Transverse colon (tissue), 4 donors: ENCODE data around the gene FHOD1. TPM values are rescaled to one million over a fixed set of nuclear protein-coding genes. Genes with fewer than 3 reads are reported as not detected.

Experiments used
- DNase-seq: peaks from one replicate; pipeline ENCODE4 v3.0.0-alpha.2; 2019
- H3K27ac ChIP-seq, 4 donors: fragments of 200-600 bp; sonication (generic); 2 replicates each; pipeline ENCODE4 v1.5.1; 2016 to 2018; ENCODE audit warnings: inconsistent platforms in 4 of 4
- H3K27me3 ChIP-seq: fragments of 200-600 bp; sonication (generic); 2 replicates; pipeline ENCODE4 v1.5.1; 2017; ENCODE audit warnings: inconsistent platforms
- H3K36me3 ChIP-seq, 4 donors: fragments of 200-600 bp; sonication (generic); 2 replicates each; pipeline ENCODE4 v1.5.1; 2017 to 2019; ENCODE audit warnings: inconsistent platforms in 4 of 4
- H3K4me1 ChIP-seq, 4 donors: fragments of 200-600 bp; sonication (generic); 2 replicates each; pipeline ENCODE4 v1.5.1; 2017 to 2020; ENCODE audit warnings: inconsistent platforms in 4 of 4
- H3K4me3 ChIP-seq, 4 donors: fragments of 200-600 bp; sonication (generic); 1 replicate in 1 of 4; 2 replicates in 3 of 4; pipeline versions ENCODE4 v1.5.1 to v1.6.1; 2017 to 2019; ENCODE audit warnings: inconsistent platforms in 4 of 4
- H3K9me3 ChIP-seq, 2 donors: fragments of 200-600 bp; sonication (generic); 2 replicates each; pipeline ENCODE4 v1.5.1; 2017 to 2019; ENCODE audit warnings: inconsistent platforms in 2 of 2
- EP300 ChIP-seq: sonication (generic); formaldehyde crosslinking; IDR thresholded peaks from one replicate; pipeline ENCODE4 v1.6.1; 2017; ENCODE audit warnings: antibody characterized with exemption, low read depth
- POLR2A ChIP-seq: fragments of 450-650 bp; IDR thresholded peaks from one replicate; pipeline ENCODE4 v1.6.1; 2016; ENCODE audit warnings: antibody characterized with exemption, mild to moderate bottlenecking, moderate library complexity
- POLR2AphosphoS5 ChIP-seq, 3 donors: sonication (generic); formaldehyde crosslinking; IDR thresholded peaks; one replicate each; pipeline ENCODE4 v1.6.1; 2016; ENCODE audit warnings: antibody characterized with exemption in 3 of 3
- WGBS, 2 donors: methylation state at CpG; one replicate each; pipeline ENCODE4 v1.1.5; 2018; ENCODE audit warnings: low coverage in 1 of 2; 5-methylcytosine and 5-hydroxymethylcytosine counted together
- in situ Hi-C, 4 donors: fragments of 200-750 bp; cut with MboI; loops; one replicate each; pipeline versions ENCODE4 v1.15.0 to v1.15.1; 2017; ENCODE audit warnings: low sequenced_read_pairs in 3 of 4, low pct_ligation_motif_present in 1 of 4, low pct_unique_long_range_greater_than_20kb in 1 of 4
- intact Hi-C: fragments of 100-400 bp; cut with DNase I; formaldehyde crosslinking; loops from one replicate; pipeline ENCODE4 v1.15.1; 2023; ENCODE audit warnings: low total_unique reads
- total RNA-seq, 4 donors: library from RNA; depleted of rRNA; stranded (reverse); fragments of >200 nt; gene quantifications; one replicate each; pipeline ENCODE4 v1.1.0, GENCODE V29; 2016
- TF ChIP-seq, protein P1 (sequence below), 5 experiments: fragments of 200-600 bp in 3 of 5; fragments of 450-650 bp in 2 of 5; sonication (generic) in 3 of 5; IDR thresholded peaks; 1 replicate in 2 of 5; 2 replicates in 3 of 5; pipeline ENCODE4 v1.5.1; 2016 to 2017; ENCODE audit warnings: antibody characterized with exemption in 5 of 5, inconsistent platforms in 3 of 5, mild to moderate bottlenecking in 2 of 5, moderate library complexity in 1 of 5

Gene FHOD1
- total RNA-seq, 4 donors from 2014 or later: 25.1 to 177 (median 33.6) TPM

DNA sequence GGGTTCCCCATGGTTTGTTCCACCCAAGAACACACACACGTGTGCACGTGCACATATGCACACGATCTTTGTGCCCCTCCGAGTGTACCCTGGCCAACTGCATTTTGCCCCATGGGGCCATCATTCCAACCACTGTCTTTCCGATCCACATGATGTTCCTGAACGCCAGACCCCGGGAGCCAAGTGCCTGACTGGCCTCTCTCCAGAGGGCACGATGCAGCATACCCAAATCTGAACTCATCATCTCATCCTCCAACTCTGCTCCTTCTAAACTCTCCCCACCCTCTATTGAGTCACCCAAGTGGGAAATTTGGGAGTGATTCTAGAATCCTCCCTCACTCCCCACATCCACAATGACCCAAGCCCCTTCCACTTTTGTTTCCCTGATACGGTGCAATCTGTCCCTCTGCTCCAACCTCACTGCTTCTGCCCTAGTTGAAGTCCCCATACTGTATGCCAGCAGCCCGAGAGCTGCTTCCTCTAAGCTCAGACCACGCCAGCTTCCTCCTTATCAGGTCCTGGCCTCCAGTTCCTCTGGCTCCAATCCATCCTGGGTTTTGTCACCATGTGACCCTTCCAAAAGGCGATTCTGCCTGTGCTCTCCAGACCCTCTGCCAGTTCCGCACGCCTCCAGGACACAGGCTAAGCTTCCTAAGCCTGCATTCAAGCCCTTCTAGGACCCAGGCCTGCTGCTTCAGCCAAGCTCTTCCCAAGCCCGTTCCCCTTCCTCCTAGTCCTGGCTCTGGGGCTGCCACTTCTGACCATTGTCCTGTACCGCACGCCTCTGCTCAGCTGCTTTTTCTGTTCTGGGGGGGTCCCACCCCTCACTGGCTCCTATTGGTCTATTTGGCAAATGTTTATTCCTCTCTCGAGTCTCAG, 30.4 kb downstream of the FHOD1 start:
- TF ChIP-seq EP300: no peak
- no peak for TF ChIP-seq POLR2AphosphoS5 (IDR thresholded peaks at IDR 0.05)
- TF ChIP-seq, protein P1, sequence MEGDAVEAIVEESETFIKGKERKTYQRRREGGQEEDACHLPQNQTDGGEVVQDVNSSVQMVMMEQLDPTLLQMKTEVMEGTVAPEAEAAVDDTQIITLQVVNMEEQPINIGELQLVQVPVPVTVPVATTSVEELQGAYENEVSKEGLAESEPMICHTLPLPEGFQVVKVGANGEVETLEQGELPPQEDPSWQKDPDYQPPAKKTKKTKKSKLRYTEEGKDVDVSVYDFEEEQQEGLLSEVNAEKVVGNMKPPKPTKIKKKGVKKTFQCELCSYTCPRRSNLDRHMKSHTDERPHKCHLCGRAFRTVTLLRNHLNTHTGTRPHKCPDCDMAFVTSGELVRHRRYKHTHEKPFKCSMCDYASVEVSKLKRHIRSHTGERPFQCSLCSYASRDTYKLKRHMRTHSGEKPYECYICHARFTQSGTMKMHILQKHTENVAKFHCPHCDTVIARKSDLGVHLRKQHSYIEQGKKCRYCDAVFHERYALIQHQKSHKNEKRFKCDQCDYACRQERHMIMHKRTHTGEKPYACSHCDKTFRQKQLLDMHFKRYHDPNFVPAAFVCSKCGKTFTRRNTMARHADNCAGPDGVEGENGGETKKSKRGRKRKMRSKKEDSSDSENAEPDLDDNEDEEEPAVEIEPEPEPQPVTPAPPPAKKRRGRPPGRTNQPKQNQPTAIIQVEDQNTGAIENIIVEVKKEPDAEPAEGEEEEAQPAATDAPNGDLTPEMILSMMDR (IDR thresholded peaks at IDR 0.05): no peak
- TF ChIP-seq POLR2A: no peak
- H3K9me3 ChIP-seq: no peaks in the 10 kb centered on the region
- no peak for DNase-seq
- no peak overlapping the region for H3K4me3 ChIP-seq
- 59 to 72% methylated on average over 9 to 18 of the region's 18 CpGs for WGBS, 2 donors
- intact Hi-C loops (no loop called here), in situ Hi-C loops (no loop called here)
- H3K27ac ChIP-seq: peak overlapping the region in 2 of 4 donors; percentile 33 to 34
- H3K36me3 ChIP-seq: no peaks in the 10 kb centered on the region
- no peaks in the 10 kb centered on the region for H3K4me1 ChIP-seq
- no peaks in the 10 kb centered on the region for H3K27me3 ChIP-seq

DNA sequence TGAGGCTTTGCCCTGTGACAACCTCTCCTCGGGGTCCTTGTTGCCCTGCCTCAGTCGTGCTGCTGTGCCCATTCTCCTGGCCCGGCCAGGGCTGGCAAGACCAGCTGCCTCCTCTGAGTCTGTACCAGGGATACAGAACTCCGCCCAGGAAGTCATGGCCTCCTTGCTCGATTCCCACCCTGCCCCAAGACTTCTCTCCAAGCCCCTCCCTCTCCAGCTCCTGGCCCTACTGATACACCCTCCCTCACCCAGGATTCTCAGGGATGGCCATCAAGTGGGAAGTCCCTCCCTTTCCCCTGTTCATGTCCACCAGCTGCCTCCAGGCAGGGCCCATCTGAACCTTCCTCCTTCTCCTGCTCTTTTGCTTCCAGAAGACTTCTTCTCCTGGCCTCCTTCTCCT, 31.6 kb downstream of the FHOD1 start:
- H3K27me3 ChIP-seq: no peaks in the 10 kb centered on the region
- TF ChIP-seq, protein P1 (IDR thresholded peaks at IDR 0.05): no peak
- TF ChIP-seq EP300 (no peak), POLR2AphosphoS5 (IDR thresholded peaks at IDR 0.05) (no peak), POLR2A (no peak)
- in situ Hi-C loops: no loop called here
- H3K36me3 ChIP-seq: no peaks in the 10 kb centered on the region
- no peak overlapping the region for H3K27ac ChIP-seq
- H3K4me3 ChIP-seq: no peak overlapping the region
- no peaks in the 10 kb centered on the region for H3K4me1 ChIP-seq
- WGBS, 2 donors: 72% methylated on average over 5 of the region's 5 CpGs; no CpG with 5 or more reads in 1 of the 2 donors
- no peaks in the 10 kb centered on the region for H3K9me3 ChIP-seq
- intact Hi-C loops: no loop called here
- no peak for DNase-seq

DNA sequence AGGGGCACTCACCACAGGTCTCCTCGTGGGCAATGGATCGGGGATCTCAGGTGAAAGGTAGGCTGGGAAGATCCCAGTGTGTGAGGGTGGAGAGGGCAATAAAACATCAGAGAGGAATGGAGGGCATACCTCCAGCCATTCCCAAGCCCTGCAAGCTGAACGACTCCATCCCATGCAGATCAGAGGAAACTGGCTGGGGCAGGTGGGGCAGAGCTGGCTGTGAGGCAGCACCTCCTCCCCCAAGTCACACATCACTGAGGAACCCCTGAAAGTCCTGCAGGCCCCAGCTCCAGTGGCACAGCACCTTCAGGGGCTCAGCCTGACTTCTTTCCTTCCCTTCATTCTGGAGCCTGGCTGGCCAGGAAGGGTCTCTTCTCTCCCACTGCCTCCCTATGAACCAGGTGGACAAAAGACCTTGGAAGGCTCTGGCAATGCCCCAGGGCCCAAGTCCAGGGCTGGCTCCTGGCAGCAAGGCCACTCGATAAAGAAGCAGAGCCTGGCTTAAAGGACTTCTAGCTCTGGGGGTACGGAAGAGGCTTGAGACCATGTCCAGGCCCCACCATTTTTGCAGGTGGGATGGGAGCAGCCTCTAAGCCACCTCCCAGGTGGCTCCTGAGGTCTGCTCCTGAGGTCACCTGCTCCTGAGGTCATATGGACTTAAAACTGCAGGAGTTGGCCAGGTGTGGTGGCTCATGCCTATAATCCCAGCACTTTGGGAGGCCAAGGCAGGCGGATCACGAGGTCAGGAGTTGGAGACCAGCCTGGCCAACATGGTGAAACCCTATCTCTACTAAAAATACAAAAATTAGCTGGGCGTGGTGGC, 33.9 kb downstream of the FHOD1 start:
- WGBS, 2 donors: 80% methylated on average over 8 of the region's 8 CpGs; no CpG with 5 or more reads in 1 of the 2 donors
- H3K36me3 ChIP-seq: no peaks in the 10 kb centered on the region
- no peaks in the 10 kb centered on the region for H3K27me3 ChIP-seq
- no peak for TF ChIP-seq POLR2A
- no peak for TF ChIP-seq POLR2AphosphoS5 (IDR thresholded peaks at IDR 0.05)
- TF ChIP-seq, protein P1 (IDR thresholded peaks at IDR 0.05): no peak
- no peak for TF ChIP-seq EP300
- no peak overlapping the region for H3K27ac ChIP-seq
- H3K9me3 ChIP-seq: no peaks in the 10 kb centered on the region
- H3K4me1 ChIP-seq: no peaks in the 10 kb centered on the region
- in situ Hi-C loops (no loop called here), intact Hi-C loops (no loop called here)
- H3K4me3 ChIP-seq: no peak overlapping the region
- DNase-seq: no peak

DNA sequence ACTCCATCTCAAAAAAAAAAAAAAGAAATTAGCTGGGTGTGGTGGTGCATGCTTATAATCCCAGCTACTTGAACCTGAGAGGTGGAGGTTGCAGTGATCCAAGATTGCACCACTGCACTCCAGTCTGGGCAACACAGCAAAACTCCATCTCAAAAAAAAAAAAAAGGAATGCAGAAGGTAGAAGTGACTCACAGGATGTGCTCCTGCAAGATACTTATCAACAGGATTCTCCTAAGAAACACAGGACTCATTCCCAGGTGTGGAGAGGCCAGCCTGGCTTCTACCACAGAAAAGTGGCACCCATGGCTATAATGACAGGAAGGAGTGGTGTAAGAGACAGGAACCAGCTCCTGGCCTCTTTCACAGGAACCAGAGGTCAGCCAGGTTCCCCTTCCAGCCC, 34.5 kb downstream of the FHOD1 start:
- in situ Hi-C loops: no loop called here
- intact Hi-C loops: no loop called here
- no peak for TF ChIP-seq EP300
- TF ChIP-seq POLR2A: no peak
- no peak for TF ChIP-seq POLR2AphosphoS5 (IDR thresholded peaks at IDR 0.05)
- TF ChIP-seq, protein P1 (IDR thresholded peaks at IDR 0.05): no peak
- H3K9me3 ChIP-seq: no peaks in the 10 kb centered on the region
- H3K4me1 ChIP-seq: no peaks in the 10 kb centered on the region
- H3K36me3 ChIP-seq: no peaks in the 10 kb centered on the region
- H3K27ac ChIP-seq: no peak overlapping the region
- H3K4me3 ChIP-seq: no peak overlapping the region
- DNase-seq: no peak
- H3K27me3 ChIP-seq: no peaks in the 10 kb centered on the region
